NT2/D1 (cell line): ENCODE data around the gene ANKRD39.

Experiments
- SUZ12 ChIP-seq: IDR thresholded peaks from 2 replicates; pipeline ENCODE4 v1.6.1; 2011; ENCODE audit not compliant: insufficient read length, insufficient read depth; ENCODE audit errors: extremely low read depth
- YY1 ChIP-seq: IDR thresholded peaks from 2 replicates; pipeline ENCODE4 v1.6.1; 2011; ENCODE audit not compliant: insufficient read length, insufficient read depth
- ZNF274 ChIP-seq: IDR thresholded peaks from 2 replicates; pipeline ENCODE4 v1.6.1; 2011; ENCODE audit warnings: mild to moderate bottlenecking, low read depth, low read length

DNA sequence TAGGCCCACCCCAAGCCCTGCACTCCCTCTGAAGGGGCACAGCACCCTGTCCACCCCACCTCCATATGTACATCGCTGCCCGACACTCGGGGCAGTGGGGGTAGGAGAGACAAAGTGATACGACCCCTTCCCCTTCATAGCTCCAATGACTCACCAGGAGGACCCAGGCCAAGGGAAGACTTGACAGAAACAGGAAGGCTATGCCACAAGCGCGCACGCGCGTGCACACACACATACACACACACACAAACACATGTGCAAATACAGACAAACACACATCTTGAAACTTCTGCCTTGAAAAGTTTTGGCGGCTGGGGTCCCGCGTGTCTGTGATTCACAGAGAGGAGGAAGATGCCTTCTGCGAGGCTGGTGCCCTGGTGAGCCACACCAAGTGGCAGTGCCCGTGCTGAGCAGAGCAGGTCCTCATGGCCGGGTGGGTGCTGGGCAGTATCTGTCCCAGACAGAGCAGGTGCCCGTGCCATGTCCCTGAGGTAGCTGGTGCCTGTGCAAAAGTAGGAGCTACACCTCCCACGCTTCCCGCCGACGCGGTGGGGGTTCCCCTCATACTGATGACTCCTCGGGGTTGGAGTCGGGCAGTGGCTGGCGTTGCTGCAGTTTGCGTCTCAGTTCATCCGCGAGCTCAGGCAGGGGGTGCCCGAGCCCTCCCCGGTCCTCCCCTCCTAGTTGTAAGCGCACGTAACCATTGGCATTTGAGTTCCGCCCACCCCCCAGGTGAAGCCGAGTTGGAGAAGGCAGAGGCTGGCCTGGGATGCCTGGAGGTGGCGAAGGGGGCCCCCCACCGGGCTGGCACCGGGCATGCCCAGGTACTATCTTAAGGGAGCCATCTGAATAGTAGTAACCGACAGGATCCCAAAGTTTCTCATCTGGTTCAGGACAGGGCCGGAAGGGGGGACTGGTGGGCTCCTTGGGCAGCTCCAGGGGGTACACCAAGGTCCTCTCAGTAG, 2.5 kb upstream of the ANKRD39 start:
- no peak for TF ChIP-seq ZNF274
- TF ChIP-seq YY1: no peak
- TF ChIP-seq SUZ12: no peak
